ENCODE results near the gene TMEM185A. TPM values are rescaled to one million over a fixed set of nuclear protein-coding genes. Genes with fewer than 3 reads are reported as not detected.
"Not testable (repeated sequence)": the region's sequence is repeated elsewhere in the genome, so short reads cannot be mapped to it uniquely, and the experiment has no call there.

TMEM185A gene
- total RNA-seq, 2 experiments from 2014 or later: 10.5 to 12.7 TPM

DNA sequence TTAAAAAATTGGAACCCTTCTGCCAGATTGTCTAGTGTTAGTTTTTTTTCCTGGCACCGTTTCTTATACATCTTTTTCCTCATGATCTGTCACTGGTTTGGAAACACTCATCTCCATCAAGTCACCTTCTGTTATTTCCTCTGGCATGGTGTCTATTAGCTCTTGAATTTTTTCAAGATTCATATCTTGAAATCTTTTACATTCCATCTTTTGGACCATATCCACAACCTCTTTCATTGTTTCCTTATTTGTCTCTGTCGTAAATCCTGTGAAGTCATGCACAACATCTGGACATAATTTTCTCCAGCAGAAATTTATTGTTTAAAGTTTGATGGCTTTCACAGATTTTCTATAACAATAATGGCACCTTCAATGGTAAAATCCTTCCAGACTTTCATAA, 10.2 kb upstream of the TMEM185A start:
- no peak overlapping the region for H3K4me3 Mint-ChIP-seq
- H3K9me3 Mint-ChIP-seq: no peaks in the 10 kb centered on the region
- CTCF ChIA-PET: no interaction called here
- no peak for DNase-seq
- intact Hi-C loops (cut with micrococcal nuclease): no loop called here
- H3K27ac Mint-ChIP-seq: no peak overlapping the region
- peaks cover 2% of the 10 kb centered on the region for H3K27me3 Mint-ChIP-seq
- POLR2A ChIA-PET: no interaction called here
- H3K4me1 Mint-ChIP-seq (ENCODE audit: low read depth): peaks cover 3% of the 10 kb centered on the region
- H3K36me3 Mint-ChIP-seq: no peaks in the 10 kb centered on the region

DNA sequence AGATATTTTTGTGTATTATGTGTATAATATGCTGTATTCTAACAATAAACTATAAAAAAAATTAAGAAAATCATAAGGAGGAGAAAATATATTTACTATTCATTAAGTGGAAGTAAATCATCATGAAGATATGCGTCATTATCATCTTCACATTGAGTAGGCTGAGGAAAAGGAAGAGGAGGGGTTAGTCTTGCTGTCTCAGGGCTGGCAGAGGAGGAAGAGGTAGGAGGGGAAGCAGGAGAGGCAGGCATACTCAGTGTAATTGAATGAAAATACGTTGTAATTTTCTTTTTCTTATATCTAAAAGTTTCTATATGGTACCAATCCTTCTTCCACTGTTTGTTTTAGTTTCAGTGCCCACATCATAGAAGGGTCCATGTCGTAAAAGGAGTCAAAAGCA, 9.8 kb upstream of the TMEM185A start:
- intact Hi-C loops (cut with micrococcal nuclease): no loop called here
- no peak overlapping the region for H3K4me3 Mint-ChIP-seq
- no peak for DNase-seq
- peaks cover 2% of the 10 kb centered on the region for H3K27me3 Mint-ChIP-seq
- ChIA-PET CTCF (no interaction called here), POLR2A (no interaction called here)
- H3K27ac Mint-ChIP-seq: no peak overlapping the region
- no peaks in the 10 kb centered on the region for H3K9me3 Mint-ChIP-seq
- no peaks in the 10 kb centered on the region for H3K36me3 Mint-ChIP-seq
- peaks cover 3% of the 10 kb centered on the region for H3K4me1 Mint-ChIP-seq (ENCODE audit: low read depth)

DNA sequence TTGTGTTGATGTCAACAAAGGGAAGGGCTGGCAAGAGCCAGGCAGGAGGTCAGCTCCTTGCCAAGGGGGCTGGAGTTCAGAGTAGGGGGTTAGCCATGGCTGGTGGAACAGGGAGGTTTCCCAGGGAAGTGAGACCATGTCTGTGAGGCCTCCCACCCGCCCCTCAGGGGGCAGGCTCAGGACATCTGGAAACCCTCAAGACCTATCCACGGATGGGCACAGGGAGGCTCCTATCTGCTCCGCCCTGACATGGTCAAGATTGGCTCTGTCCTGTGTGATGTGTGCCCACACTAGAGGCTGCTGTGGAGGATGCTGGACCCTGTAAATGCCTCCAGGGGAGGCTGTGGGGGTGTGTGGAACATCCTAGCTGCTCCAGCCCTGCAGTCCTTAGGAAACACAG, 8.0 kb upstream of the TMEM185A start:
- H3K4me1 Mint-ChIP-seq (ENCODE audit: low read depth): peaks cover 3% of the 10 kb centered on the region
- intact Hi-C loops (cut with micrococcal nuclease): loop anchor here (10.0 kb wide), 1 partner anchor 1725 kb away; the partner anchor contains the start of gene FMR1
- H3K27me3 Mint-ChIP-seq: no peaks in the 10 kb centered on the region
- no peak for DNase-seq
- no peaks in the 10 kb centered on the region for H3K36me3 Mint-ChIP-seq
- H3K4me3 Mint-ChIP-seq: no peak overlapping the region
- POLR2A ChIA-PET: no interaction called here
- no peak overlapping the region for H3K27ac Mint-ChIP-seq
- CTCF ChIA-PET: no interaction called here
- no peaks in the 10 kb centered on the region for H3K9me3 Mint-ChIP-seq

DNA sequence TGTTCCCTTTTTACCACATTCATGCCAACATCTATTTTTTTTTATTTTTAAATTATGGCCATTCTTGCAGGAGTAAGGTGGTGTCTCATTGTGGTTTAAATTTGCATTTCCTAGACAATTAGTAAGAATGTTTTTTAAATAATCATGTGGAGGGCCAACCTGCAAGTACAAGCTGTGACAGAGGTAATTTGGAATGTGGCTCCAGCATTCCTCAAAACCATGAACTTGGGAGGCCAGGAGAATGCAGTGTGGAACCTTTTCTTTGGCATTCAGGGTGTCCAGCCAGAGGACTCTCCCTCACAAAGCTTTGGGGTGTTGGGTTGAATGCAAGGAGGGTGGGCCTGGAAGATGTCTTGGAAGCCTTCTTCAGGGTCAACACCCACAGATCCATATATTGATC, 7.3 kb upstream of the TMEM185A start:
- ChIA-PET POLR2A (no interaction called here), CTCF (no interaction called here)
- peaks cover 3% of the 10 kb centered on the region for H3K4me1 Mint-ChIP-seq (ENCODE audit: low read depth)
- DNase-seq: no peak
- intact Hi-C loops (cut with micrococcal nuclease): loop anchor here (10.0 kb wide), 1 partner anchor 1724 kb away; the partner anchor contains the start of gene FMR1
- no peak overlapping the region for H3K4me3 Mint-ChIP-seq
- no peaks in the 10 kb centered on the region for H3K9me3 Mint-ChIP-seq
- H3K27me3 Mint-ChIP-seq: no peaks in the 10 kb centered on the region
- H3K27ac Mint-ChIP-seq: no peak overlapping the region
- no peaks in the 10 kb centered on the region for H3K36me3 Mint-ChIP-seq

DNA sequence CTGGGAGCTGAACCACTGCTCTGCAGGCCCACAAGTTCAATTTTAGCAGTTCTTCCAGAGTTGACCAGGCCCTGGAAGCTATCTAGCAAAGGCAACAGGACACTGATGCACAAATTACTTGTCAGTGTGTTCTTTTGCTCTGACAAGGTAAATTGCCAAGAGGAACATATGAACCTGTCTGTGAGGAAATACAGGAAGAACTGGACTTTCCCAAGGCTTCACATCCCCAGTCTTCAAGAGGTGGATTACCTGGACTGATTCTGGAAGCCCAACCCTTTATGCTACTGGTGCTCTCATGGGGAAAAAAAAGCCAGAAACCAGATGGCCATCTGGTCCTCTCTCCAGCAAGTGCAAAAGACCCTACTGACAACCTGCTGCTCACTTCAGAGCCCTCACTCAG, 1.9 kb upstream of the TMEM185A start:
- Mint-ChIP-seq H3K27me3 (no peaks in the 10 kb centered on the region), H3K36me3 (no peaks in the 10 kb centered on the region), H3K4me3 (no peak overlapping the region), H3K4me1 (ENCODE audit: low read depth) (peaks cover 26% of the 10 kb centered on the region), H3K9me3 (no peaks in the 10 kb centered on the region), H3K27ac (no peak overlapping the region)
- POLR2A ChIA-PET: no interaction called here
- intact Hi-C loops (cut with micrococcal nuclease): loop anchor here (10.0 kb wide), 1 partner anchor 1719 kb away; the partner anchor contains the start of gene FMR1
- CTCF ChIA-PET: no interaction called here
- DNase-seq: no peak

DNA sequence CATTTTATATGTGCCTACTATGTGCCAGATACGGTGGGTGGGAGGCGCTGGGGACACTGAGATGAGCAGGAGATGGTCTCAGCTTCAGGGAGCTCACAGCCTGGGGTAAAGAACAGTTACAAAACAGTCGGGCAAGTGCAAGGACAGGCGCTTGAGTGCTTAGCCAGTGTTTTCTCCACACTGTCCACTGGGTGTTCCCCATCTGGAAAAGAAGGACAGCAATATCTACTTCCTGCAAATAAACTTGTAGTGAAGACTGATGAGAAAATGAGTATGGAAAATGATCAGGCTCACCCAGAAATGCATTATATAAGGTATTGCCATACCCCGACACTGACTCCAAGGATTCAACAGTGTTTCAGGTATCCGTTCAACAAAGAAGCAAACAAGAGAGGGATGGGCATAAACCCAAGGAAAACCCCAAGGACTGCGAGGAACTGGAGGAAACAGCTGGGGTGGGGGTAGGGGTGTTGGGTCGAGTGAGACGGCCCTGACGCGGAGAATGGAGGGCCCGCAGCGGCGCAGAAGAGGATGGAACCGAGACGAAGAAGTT, 835 bp downstream of the TMEM185A start:
- ChIA-PET POLR2A (interaction anchor here (0.6 kb wide), 1 partner anchor 18 kb away, joined by 3 read pairs; no protein-coding TSS in a partner anchor), CTCF (no interaction called here)
- peaks cover 39% of the 10 kb centered on the region for H3K4me1 Mint-ChIP-seq (ENCODE audit: low read depth)
- DNase-seq: no peak
- intact Hi-C loops (cut with micrococcal nuclease): loop anchor here (1.0 to 10.0 kb wide), 2 partner anchors 126 to 1716 kb away; partner anchors contain the start of gene FMR1
- H3K36me3 Mint-ChIP-seq: no peaks in the 10 kb centered on the region
- H3K27me3 Mint-ChIP-seq: no peaks in the 10 kb centered on the region
- H3K4me3 Mint-ChIP-seq: peak overlapping the region; percentile 87
- H3K27ac Mint-ChIP-seq: no peak overlapping the region
- no peaks in the 10 kb centered on the region for H3K9me3 Mint-ChIP-seq

DNA sequence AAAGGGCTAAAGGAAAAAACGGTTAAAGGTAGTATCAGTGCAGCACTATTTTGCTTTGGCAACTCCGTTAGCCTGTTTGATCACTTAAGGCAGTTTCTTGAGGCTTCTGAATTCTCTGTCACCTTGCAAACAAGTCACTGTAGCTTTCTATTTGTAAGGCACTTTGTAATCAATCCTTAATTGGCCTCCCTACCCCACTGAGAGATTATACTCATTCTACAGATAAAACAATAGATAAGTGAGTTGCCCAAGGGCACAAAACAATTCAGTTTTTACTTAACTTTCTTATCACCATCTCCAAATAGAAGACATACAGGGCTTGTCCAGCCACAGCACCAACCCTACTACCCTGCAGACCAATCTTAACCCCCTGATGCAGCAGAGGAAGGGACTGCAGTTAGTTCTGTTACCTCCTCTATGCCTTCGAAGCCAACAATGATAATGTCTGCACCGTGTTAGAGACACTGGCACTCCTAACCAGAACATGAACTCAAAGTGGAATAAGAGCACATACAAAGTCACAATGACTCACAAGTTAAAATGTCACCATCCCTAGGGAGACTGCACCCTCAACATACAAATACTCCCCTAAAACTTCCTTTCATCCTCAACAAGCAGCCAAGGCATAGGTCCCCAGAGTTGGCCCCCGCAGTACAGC, 1.7 kb downstream of the TMEM185A start:
- Mint-ChIP-seq H3K9me3 (no peaks in the 10 kb centered on the region), H3K4me1 (ENCODE audit: low read depth) (peaks cover 48% of the 10 kb centered on the region), H3K27me3 (no peaks in the 10 kb centered on the region), H3K36me3 (no peaks in the 10 kb centered on the region), H3K27ac (no peak overlapping the region), H3K4me3 (peak overlapping the region; percentile 87)
- DNase-seq: no peak
- POLR2A ChIA-PET: no interaction called here
- intact Hi-C loops (cut with micrococcal nuclease): loop anchor here (10.0 kb wide), 1 partner anchor 1715 kb away; the partner anchor contains the start of gene FMR1
- CTCF ChIA-PET: no interaction called here

DNA sequence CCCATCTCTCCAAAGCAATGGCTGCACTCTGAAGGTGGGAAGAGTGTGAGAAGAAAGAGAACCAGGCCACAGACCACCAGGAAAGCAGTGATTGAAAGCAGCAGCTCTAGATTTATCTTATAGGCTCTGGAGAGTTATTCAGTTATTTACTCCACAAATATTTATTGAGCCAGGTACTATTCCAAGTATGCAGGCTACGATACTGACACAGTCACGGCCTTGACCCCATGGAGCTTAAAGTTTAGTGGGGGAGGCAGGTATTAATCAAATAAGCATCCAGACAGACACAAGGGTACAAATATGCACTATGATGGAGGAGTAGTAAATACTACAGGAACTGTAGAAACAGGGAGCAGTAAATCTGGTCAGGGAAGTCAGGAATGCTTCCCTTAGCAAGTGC, 2.8 kb downstream of the TMEM185A start:
- H3K27me3 Mint-ChIP-seq: no peaks in the 10 kb centered on the region
- H3K4me1 Mint-ChIP-seq (ENCODE audit: low read depth): peaks cover 56% of the 10 kb centered on the region
- no peaks in the 10 kb centered on the region for H3K9me3 Mint-ChIP-seq
- no peaks in the 10 kb centered on the region for H3K36me3 Mint-ChIP-seq
- ChIA-PET POLR2A (no interaction called here), CTCF (no interaction called here)
- H3K4me3 Mint-ChIP-seq: no peak overlapping the region
- intact Hi-C loops (cut with micrococcal nuclease): no loop called here
- no peak overlapping the region for H3K27ac Mint-ChIP-seq
- no peak for DNase-seq

DNA sequence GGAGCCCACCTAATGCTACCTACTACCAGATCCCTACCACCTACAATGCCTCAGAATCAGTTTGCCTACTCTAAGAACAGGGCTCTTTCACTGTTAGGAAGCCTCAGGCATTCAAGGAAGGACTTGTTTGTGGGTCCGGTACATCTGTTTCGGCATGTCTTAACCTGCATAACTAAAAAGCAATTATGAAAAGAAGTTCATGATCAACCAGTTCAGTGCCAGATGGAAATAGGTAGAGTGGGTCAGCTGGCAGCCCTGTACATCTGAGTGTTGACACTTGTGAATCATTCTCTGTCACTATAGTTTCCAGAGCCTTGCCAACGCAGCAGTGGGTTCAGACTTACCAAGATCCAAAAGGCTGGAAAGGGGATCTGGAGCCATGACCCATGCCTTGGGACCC, 3.3 kb downstream of the TMEM185A start:
- no peaks in the 10 kb centered on the region for H3K9me3 Mint-ChIP-seq
- H3K36me3 Mint-ChIP-seq: no peaks in the 10 kb centered on the region
- peaks cover 58% of the 10 kb centered on the region for H3K4me1 Mint-ChIP-seq (ENCODE audit: low read depth)
- no peak overlapping the region for H3K4me3 Mint-ChIP-seq
- DNase-seq: no peak
- no peaks in the 10 kb centered on the region for H3K27me3 Mint-ChIP-seq
- POLR2A ChIA-PET: no interaction called here
- H3K27ac Mint-ChIP-seq: no peak overlapping the region
- CTCF ChIA-PET: no interaction called here
- intact Hi-C loops (cut with micrococcal nuclease): no loop called here

DNA sequence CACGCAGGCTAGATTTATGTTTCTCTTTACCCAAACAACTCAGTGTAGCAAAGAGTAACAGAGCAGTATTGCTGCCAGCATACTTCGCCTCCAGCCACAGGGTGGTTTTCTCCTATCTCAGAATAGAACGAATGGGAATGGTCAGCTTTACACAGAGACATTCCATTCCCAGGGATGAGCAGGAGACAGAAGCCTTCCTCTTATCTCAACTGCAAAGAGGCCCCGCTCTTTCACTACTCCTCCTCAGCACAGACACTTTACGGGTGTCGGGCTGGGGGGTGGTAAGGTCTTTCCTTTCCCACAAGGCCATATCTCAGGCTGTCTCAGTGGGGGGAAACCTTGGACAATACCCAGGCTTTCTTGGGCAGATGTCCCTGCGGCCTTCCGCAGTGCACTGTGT, 4.8 kb downstream of the TMEM185A start:
- H3K27ac Mint-ChIP-seq; H3K36me3 Mint-ChIP-seq; CTCF ChIA-PET; H3K27me3 Mint-ChIP-seq; H3K4me3 Mint-ChIP-seq; H3K9me3 Mint-ChIP-seq; DNase-seq; intact Hi-C loops (cut with micrococcal nuclease); POLR2A ChIA-PET: not testable (repeated sequence)
- H3K4me1 Mint-ChIP-seq (ENCODE audit: low read depth): peaks cover 55% of the 10 kb centered on the region

DNA sequence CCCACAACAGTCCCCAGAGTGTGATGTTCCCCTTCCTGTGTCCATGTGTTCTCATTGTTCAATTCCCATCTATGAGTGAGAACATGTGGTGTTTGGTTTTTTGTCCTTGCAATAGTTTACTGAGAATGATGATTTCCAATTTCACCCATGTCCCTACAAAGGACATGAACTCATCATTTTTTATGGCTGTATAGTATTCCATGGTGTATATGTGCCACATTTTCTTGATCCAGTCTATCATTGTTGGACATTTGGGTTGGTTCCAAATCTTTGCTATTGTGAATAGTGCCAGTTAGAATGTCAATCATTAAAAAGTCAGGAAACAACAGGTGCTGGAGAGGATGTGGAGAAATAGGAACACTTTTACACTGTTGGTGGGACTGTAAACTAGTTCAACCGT, 11.9 kb downstream of the TMEM185A start:
- intact Hi-C loops (cut with micrococcal nuclease); H3K9me3 Mint-ChIP-seq; CTCF ChIA-PET; H3K4me1 Mint-ChIP-seq (ENCODE audit: low read depth); H3K27ac Mint-ChIP-seq; H3K4me3 Mint-ChIP-seq; POLR2A ChIA-PET; DNase-seq; H3K36me3 Mint-ChIP-seq; H3K27me3 Mint-ChIP-seq: not testable (repeated sequence)

DNA sequence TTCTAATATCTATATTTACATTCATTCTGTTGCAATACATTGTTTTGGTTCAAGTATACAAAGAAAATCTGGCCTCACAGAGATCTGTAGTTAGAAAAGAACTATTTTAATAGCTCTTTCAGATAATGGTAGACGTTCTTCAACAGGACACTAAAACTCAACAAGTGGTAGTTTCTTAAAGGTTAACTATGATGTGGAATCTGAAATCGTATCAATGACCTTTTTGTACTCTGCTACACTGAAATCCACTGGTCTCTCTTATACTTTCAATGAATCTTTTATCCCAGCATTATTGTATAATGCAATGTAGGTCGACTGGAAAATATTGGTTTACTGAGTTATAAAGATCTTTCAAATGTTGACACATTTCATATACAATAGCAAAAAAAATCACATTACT, 12.7 kb downstream of the TMEM185A start:
- ChIA-PET POLR2A (no interaction called here), CTCF (no interaction called here)
- no peaks in the 10 kb centered on the region for H3K27me3 Mint-ChIP-seq
- peaks cover 4% of the 10 kb centered on the region for H3K4me1 Mint-ChIP-seq (ENCODE audit: low read depth)
- H3K27ac Mint-ChIP-seq: no peak overlapping the region
- DNase-seq: no peak
- no peaks in the 10 kb centered on the region for H3K9me3 Mint-ChIP-seq
- intact Hi-C loops (cut with micrococcal nuclease): no loop called here
- H3K36me3 Mint-ChIP-seq: no peaks in the 10 kb centered on the region
- no peak overlapping the region for H3K4me3 Mint-ChIP-seq

DNA sequence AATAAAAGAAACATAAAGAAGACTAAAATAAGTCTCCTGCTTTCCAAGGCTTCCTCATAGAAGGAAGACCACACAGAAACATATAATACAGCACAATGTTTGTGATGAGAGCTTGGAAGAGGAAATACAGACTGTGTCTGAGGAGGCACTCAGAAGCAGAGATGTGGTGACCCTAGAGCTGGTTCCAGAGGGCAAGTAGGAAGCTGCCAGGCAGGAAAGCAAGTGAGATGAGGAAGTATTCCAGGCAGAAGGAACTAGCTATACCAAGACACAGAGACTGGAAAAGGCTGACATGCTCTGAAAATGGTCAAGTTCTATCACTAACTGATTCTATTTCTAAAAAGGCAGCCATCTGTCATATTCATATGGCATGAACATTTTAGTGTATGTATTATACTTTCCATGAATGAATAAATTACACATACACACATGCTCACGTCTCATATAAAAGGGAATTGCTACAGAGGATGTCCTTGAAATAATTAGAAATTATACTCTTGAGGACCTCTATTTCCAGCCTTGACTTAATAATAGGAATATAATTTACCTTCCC, 19.9 kb downstream of the TMEM185A start:
- intact Hi-C loops (cut with micrococcal nuclease): no loop called here
- Mint-ChIP-seq H3K4me3 (no peak overlapping the region), H3K9me3 (no peaks in the 10 kb centered on the region), H3K36me3 (no peaks in the 10 kb centered on the region), H3K4me1 (ENCODE audit: low read depth) (no peaks in the 10 kb centered on the region), H3K27me3 (no peaks in the 10 kb centered on the region), H3K27ac (no peak overlapping the region)
- CTCF ChIA-PET: no interaction called here
- DNase-seq: no peak
- POLR2A ChIA-PET: no interaction called here

All from activated CD4-positive, alpha-beta memory T cell treated with anti-CD3 and anti-CD28 coated beads for 36 hours (primary cell).